ENCODE measurements around the gene ASZ1. TPM values are rescaled to one million over a fixed set of nuclear protein-coding genes. Genes with fewer than 3 reads are reported as not detected.
A peak's percentile ranks its signal among the peaks of the same experiment; 100 is the strongest.

Gene ASZ1
- total RNA-seq, 1 donor from 2014 or later, result not detected

GRCh38 chr7:117323851-117324711 is 103.2 kb downstream of the ASZ1 start:
- Histone ChIP-seq H3K36me3 (no peaks in the 10 kb centered on the region), H3K4me3 (peak overlapping the region; percentile 47 to 65), H3K27ac (no peak overlapping the region), H3K27me3 (no peaks in the 10 kb centered on the region), H3K9me3 (no peaks in the 10 kb centered on the region), H3K4me1 (peaks cover 28% of the 10 kb centered on the region)
- TF ChIP-seq POLR2AphosphoS5 (IDR thresholded peaks at IDR 0.05; ENCODE audit: insufficient read depth in 1 of 2, low read depth in 1 of 2), result no peak
- intact Hi-C loops (cut with DNase I), result no loop called here
- DNase-seq (ENCODE audit: extremely low spot score in 2 of 2), result no peak

GRCh38 chr7:117323305-117323850 is 103.9 kb downstream of the ASZ1 start:
- no peak overlapping the region for H3K27ac ChIP-seq
- H3K27me3 ChIP-seq, result no peaks in the 10 kb centered on the region
- DNase-seq (ENCODE audit: extremely low spot score in 2 of 2), result no peak
- H3K4me1 ChIP-seq, result peaks cover 28% of the 10 kb centered on the region
- no peaks in the 10 kb centered on the region for H3K9me3 ChIP-seq
- H3K36me3 ChIP-seq, result no peaks in the 10 kb centered on the region
- intact Hi-C loops (cut with DNase I), result no loop called here
- no peak for TF ChIP-seq POLR2A (IDR thresholded peaks at IDR 0.05)
- TF ChIP-seq POLR2AphosphoS5 (IDR thresholded peaks at IDR 0.05; ENCODE audit: insufficient read depth in 1 of 2, low read depth in 1 of 2), result no peak
- TF ChIP-seq CTCF (IDR thresholded peaks at IDR 0.05), result no peak
- peak overlapping the region; percentile 47 to 65 for H3K4me3 ChIP-seq

DNA sequence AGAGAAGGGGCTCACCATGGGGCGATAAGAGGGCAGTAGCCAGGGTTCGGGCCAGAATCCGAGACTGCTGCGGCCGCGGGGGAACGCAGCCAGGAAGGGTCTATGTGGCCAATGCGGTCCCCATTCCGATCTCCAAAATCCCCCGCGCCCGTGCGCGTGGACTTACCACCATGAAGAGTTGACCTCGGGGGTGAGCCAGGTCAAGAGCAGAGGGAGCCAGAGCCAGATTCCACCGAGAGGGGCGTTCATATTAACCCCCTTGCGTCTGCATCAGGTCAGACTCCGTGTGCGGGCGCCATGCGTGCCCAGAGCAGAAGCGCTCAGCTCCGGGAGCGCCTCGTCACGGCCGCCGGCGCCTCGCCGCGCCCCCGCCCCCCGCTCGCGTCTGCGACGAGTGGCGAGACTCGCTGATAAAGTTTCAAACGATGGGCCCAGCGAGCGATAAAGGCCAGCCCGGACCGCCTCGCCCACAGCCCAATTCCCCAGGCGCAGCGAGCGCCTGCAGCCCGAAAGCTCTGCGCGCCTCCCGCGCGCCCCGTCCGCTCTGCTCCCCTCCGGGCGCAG is 104.5 kb downstream of the ASZ1 start, which contains the start of gene WNT2:
Gene WNT2, minus strand, starts transcription at position 318 of the 564 bp plus-strand sequence. Its CDS starts 69 bp downstream, at position 249.
- Histone ChIP-seq H3K9me3 (no peaks in the 10 kb centered on the region), H3K4me1 (peaks cover 28% of the 10 kb centered on the region), H3K27me3 (no peaks in the 10 kb centered on the region), H3K27ac (no peak within 1 kb of the TSS), H3K36me3 (no peaks in the 10 kb centered on the region), H3K4me3 (peak within 1 kb of the TSS; percentile 47 to 65)
- TF ChIP-seq POLR2AphosphoS5 (IDR thresholded peaks at IDR 0.05; ENCODE audit: insufficient read depth in 1 of 2, low read depth in 1 of 2), result no peak
- no peak for TF ChIP-seq POLR2A (IDR thresholded peaks at IDR 0.05)
- no peak for TF ChIP-seq CTCF (IDR thresholded peaks at IDR 0.05)
- DNase-seq (ENCODE audit: extremely low spot score in 2 of 2), result no peak
- intact Hi-C loops (cut with DNase I), result no loop called here

DNA sequence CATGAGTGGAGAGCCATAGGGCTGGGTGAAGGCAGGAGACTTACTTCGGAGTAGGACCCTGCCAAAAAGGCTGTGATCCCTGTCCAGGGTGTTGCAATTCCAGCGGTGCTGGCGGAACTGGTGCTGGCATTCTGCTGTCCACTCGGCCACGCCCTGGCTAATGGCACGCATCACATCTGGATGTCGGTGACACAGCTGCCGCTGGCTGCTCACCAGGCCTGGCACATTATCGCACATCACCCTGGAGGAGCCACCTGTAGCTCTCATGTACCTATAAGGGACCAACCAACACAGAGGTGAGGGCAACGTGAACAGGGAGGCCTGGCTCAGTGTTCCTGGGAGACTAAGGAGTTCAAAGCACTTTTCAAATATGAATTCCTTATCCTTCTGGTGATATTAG is 106.8 kb downstream of the ASZ1 start:
- no peak for TF ChIP-seq CTCF (IDR thresholded peaks at IDR 0.05)
- no peak for TF ChIP-seq POLR2AphosphoS5 (IDR thresholded peaks at IDR 0.05; ENCODE audit: insufficient read depth in 1 of 2, low read depth in 1 of 2)
- no peak for TF ChIP-seq POLR2A (IDR thresholded peaks at IDR 0.05)
- Histone ChIP-seq H3K27me3 (no peaks in the 10 kb centered on the region), H3K36me3 (no peaks in the 10 kb centered on the region), H3K27ac (no peak overlapping the region), H3K4me1 (peaks cover 28% of the 10 kb centered on the region), H3K9me3 (no peaks in the 10 kb centered on the region), H3K4me3 (no peak overlapping the region)
- DNase-seq (ENCODE audit: extremely low spot score in 2 of 2), result no peak
- intact Hi-C loops (cut with DNase I), result no loop called here

DNA sequence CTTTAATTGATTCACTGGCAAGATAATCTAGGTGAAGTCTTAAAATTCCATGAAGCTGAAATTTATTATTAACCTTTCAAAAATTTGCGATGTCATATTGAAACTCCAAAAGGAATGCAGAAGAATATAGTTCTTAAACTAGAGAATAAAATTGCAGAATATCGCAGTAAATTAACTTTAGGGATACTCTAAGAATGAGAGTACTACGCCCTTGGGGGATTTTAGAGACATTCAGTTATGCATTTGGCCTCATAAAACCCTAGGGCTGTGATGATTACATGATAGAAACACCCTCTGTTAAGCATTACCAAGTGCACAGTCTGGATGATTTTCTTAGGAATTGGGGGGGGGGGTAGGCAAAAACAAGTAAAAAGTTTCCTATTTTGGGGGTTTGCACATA is 108.1 kb downstream of the ASZ1 start:
- Histone ChIP-seq H3K36me3 (no peaks in the 10 kb centered on the region), H3K27me3 (no peaks in the 10 kb centered on the region)
- intact Hi-C loops (cut with DNase I), result no loop called here

More for the DNA sequence above, 108.1 kb downstream of the ASZ1 start:
- Histone ChIP-seq H3K9me3 (no peaks in the 10 kb centered on the region), H3K4me3 (no peak overlapping the region), H3K4me1 (peaks cover 18% of the 10 kb centered on the region), H3K27ac (no peak overlapping the region)
- DNase-seq (ENCODE audit: extremely low spot score in 2 of 2), result no peak
- TF ChIP-seq POLR2AphosphoS5 (IDR thresholded peaks at IDR 0.05; ENCODE audit: insufficient read depth in 1 of 2, low read depth in 1 of 2) (no peak), POLR2A (IDR thresholded peaks at IDR 0.05) (no peak), CTCF (IDR thresholded peaks at IDR 0.05) (no peak)

Measured in vagina (tissue), 2 donors.